Activated CD4-positive, alpha-beta memory T cell treated with anti-CD3 and anti-CD28 coated beads for 36 hours (primary cell): Measurements from ENCODE around the gene ZCWPW2. TPM values are rescaled to one million over a fixed set of nuclear protein-coding genes. Genes with fewer than 3 reads are reported as not detected.

Experiments used
- CTCF ChIA-PET: fragments of 350-600 bp; sonication (Branson Sonifier 250); formaldehyde crosslinking; loops from one replicate; lab custom pipeline; 2021; ENCODE audit warnings: antibody characterized with exemption, inconsistent platforms; lab: Charles Lee
- POLR2A ChIA-PET: fragments of 350-600 bp; sonication (Branson Sonifier 250); formaldehyde crosslinking; loops from one replicate; lab custom pipeline; 2021; ENCODE audit warnings: antibody characterized with exemption; lab: Charles Lee
- DNase-seq: peaks from one replicate; pipeline ENCODE4 v3.0.0-alpha.2; 2020
- H3K27ac Mint-ChIP-seq: one replicate; pipeline ENCODE4 v1.8.0; 2021; ENCODE audit warnings: mixed read lengths
- H3K27me3 Mint-ChIP-seq: one replicate; pipeline ENCODE4 v1.8.0; 2021; ENCODE audit warnings: mixed read lengths
- H3K36me3 Mint-ChIP-seq: one replicate; pipeline ENCODE4 v1.8.0; 2021; ENCODE audit warnings: mixed read lengths
- H3K4me1 Mint-ChIP-seq: one replicate; pipeline ENCODE4 v1.8.0; 2021; ENCODE audit warnings: low read depth, mixed read lengths
- H3K4me3 Mint-ChIP-seq: one replicate; pipeline ENCODE4 v1.8.0; 2021; ENCODE audit warnings: mild to moderate bottlenecking, mixed read lengths
- H3K9me3 Mint-ChIP-seq: one replicate; pipeline ENCODE4 v1.8.0; 2021; ENCODE audit warnings: mixed read lengths
- intact Hi-C: fragments of 100-400 bp; cut with micrococcal nuclease; formaldehyde crosslinking; loops from one replicate; pipeline ENCODE4 v1.15.1; 2023
- total RNA-seq, 2 experiments: library from RNA; stranded (reverse); gene quantifications; one replicate each; pipeline ENCODE4 v1.2.3, GENCODE V29; 2021

The ZCWPW2 gene, protein sequence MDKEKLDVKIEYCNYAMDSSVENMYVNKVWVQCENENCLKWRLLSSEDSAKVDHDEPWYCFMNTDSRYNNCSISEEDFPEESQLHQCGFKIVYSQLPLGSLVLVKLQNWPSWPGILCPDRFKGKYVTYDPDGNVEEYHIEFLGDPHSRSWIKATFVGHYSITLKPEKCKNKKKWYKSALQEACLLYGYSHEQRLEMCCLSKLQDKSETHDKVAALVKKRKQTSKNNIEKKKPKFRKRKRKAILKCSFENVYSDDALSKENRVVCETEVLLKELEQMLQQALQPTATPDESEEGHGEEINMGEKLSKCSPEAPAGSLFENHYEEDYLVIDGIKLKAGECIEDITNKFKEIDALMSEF
- under 1 TPM; 0.39 to 0.43 TPM for total RNA-seq

DNA sequence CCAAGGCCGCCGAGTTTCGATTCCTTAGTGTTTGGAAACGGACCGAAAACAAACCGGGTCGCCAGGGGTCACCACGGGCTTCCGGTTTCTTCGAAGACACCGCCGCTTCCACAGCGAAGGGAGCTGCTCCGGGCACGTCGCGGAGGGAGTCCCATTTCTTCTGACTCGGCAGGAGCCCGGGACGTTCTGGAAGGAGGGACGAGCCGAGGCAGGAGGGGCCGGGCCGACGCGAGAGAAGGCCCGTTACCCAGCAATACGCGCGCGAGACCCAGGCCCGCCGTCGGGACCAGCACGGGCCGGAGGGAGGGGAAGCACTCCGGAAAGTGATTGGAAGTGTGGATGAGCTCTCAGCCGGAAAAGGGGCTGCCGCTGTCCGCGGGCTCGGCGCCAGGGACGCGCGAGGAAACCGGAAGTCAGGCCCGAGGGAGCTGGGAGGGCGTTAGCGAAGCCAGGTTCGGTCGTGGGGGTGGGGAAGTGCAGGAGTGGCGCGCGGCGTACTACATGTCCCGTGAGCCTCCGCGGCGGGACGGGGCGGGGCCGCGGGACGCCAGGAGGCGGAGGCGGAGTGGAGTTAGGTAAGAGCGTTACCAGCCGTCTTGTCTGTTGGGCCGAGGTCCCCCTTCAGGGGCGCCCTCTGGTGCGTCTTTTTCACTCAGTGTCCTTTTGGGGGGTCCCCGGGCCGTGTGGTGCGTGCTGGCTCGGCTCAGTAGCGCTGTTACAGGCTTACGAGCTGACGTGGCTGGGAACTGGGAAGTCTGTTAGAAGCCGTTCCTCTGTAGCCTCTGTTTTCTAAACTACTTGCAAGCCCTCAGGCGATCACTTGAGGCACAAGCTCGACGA, at the start of gene ZCWPW2, which contains the start of gene AZI2:
TSS of gene ZCWPW2 (plus strand) at position 93 of the 840 bp plus-strand sequence. CDS start 64,348 bp downstream, outside the sequence.
TSS of gene AZI2 (minus strand) at position 196 of the 840 bp plus-strand sequence. CDS start 8,207 bp downstream, outside the sequence.
- Mint-ChIP-seq H3K27me3 (no peaks in the 10 kb centered on the region), H3K36me3 (peaks cover 18% of the 10 kb centered on the region), H3K4me3 (peak within 1 kb of the TSS; percentile 95), H3K9me3 (peaks cover 6% of the 10 kb centered on the region), H3K27ac (peak within 1 kb of the TSS; percentile 88), H3K4me1 (peaks cover 40% of the 10 kb centered on the region)
- POLR2A ChIA-PET = interaction anchor here (1.0 to 2.2 kb wide), 10 partner anchors 9 to 864 kb away, joined by 3 to 12 read pairs (median 4); partner anchors contain the start of genes CMC1 and SLC4A7
- DNase-seq = peak; percentile 94
- CTCF ChIA-PET = interaction anchor here (0.8 to 2.6 kb wide), 7 partner anchors 10 to 668 kb away, joined by 3 to 23 read pairs (median 5); partner anchors contain the start of gene EOMES
- intact Hi-C loops = loop anchor here (1.0 to 10.0 kb wide), 6 partner anchors 23 to 994 kb away; partner anchors contain the start of genes CMC1 and SLC4A7

DNA sequence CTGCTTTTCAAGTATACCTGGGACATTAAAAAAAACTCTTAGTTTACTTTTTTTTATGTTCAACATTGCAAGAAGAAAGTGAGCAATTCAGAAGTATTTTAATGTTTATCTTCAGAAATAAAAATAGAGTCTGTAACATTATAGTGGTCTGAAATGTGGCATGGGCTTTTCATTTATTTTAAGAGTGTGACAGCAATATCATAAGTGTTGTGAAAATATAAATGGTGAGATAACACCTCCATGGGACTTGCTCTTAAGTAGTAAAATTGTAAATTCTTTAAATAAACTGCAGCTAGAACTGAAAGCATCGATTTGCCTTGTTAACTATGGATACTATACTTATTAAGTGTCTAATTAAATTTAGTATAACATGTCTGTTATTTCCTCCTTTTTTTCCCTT, 48.8 kb upstream of the ZCWPW2 start:
- intact Hi-C loops = no loop called here
- no peak overlapping the region for H3K4me3 Mint-ChIP-seq
- H3K27ac Mint-ChIP-seq = no peak overlapping the region
- DNase-seq = no peak
- ChIA-PET POLR2A (no interaction called here), CTCF (interaction anchor here (1.2 kb wide), 1 partner anchor 588 kb away, joined by 3 read pairs; no protein-coding TSS in a partner anchor)
- H3K9me3 Mint-ChIP-seq = no peaks in the 10 kb centered on the region
- peaks cover 3% of the 10 kb centered on the region for H3K36me3 Mint-ChIP-seq
- no peaks in the 10 kb centered on the region for H3K27me3 Mint-ChIP-seq
- peaks cover 18% of the 10 kb centered on the region for H3K4me1 Mint-ChIP-seq

DNA sequence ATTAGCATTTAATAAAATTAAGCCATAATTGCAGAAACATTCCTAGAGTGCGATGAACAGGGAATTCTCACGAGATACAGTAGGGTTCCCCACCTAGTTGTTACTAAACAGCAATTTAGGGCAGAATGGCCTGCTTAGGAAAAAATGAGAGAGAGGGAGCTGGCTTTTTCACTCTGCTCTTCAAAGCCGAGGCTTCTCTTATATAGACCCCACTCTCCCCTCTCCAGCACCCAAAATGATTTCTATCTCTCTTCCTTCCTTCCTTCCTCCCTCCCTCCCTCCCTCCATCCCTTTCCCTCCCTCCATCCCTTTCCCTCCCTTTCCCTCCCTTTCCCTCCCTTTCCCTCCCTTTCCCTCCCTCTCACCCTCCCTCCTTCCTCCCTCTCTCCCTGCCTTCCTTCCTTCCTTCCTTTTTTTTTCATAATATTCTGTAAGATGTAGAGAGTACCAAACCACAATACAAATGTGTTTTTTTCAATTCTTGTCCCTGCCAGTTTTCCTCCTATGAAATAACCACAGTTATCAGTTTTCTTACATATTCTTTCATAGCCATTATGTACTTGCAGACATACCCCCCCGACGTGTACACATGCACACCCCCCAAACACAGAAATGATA, 48.1 kb upstream of the ZCWPW2 start:
- peaks cover 13% of the 10 kb centered on the region for H3K4me1 Mint-ChIP-seq
- CTCF ChIA-PET = no interaction called here
- no peak overlapping the region for H3K27ac Mint-ChIP-seq
- no peaks in the 10 kb centered on the region for H3K27me3 Mint-ChIP-seq
- peaks cover 3% of the 10 kb centered on the region for H3K36me3 Mint-ChIP-seq
- no peaks in the 10 kb centered on the region for H3K9me3 Mint-ChIP-seq
- POLR2A ChIA-PET = no interaction called here
- intact Hi-C loops = no loop called here
- no peak overlapping the region for H3K4me3 Mint-ChIP-seq
- DNase-seq = no peak

DNA sequence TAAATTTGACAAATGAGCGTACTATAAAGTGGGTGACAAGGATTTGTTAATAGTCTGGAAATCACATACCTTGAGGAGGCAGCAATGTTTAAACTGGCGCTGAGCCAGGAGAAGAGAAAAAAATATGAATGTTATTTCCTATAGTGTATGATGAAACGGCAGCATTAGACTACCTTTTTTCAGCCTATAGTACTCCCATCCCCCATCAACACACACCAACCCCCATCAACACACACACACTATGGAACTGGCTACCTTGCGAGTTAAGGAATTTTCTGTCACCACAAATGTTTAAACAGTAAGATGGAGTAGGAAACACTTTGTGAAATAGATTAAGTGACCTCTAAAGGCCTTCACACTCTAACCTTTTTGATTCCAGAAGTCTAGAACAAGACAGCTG, 46.8 kb upstream of the ZCWPW2 start:
- ChIA-PET POLR2A (no interaction called here), CTCF (no interaction called here)
- Mint-ChIP-seq H3K4me3 (no peak overlapping the region), H3K4me1 (peaks cover 8% of the 10 kb centered on the region), H3K27ac (no peak overlapping the region), H3K27me3 (no peaks in the 10 kb centered on the region), H3K9me3 (no peaks in the 10 kb centered on the region), H3K36me3 (peaks cover 4% of the 10 kb centered on the region)
- intact Hi-C loops = no loop called here
- DNase-seq = no peak

DNA sequence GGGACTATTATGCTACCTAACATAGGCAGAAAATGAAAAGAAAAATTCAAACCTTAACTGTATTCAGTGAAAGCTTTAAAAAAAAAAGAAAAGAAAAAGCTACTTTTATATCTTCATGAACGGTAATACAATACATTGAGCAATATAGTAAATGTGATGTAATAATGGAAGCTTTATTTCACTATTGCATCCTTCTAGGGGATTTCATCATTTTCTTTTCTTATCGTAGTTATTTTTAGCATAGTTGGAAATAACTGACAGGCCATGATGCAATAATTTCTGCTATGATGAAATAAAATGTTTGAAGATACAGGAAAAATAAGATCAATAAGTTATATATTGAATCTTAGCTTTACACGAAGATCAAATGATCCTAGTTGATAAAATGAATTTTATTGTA, 40.3 kb upstream of the ZCWPW2 start:
- Mint-ChIP-seq H3K36me3 (peaks cover 2% of the 10 kb centered on the region), H3K9me3 (no peaks in the 10 kb centered on the region), H3K27ac (no peak overlapping the region), H3K27me3 (no peaks in the 10 kb centered on the region), H3K4me1 (peaks cover 6% of the 10 kb centered on the region), H3K4me3 (no peak overlapping the region)
- intact Hi-C loops = no loop called here
- ChIA-PET CTCF (interaction anchor here (0.6 to 1.1 kb wide), 3 partner anchors 10 to 596 kb away, joined by 3 to 5 read pairs (median 3); no protein-coding TSS in a partner anchor), POLR2A (no interaction called here)
- no peak for DNase-seq

DNA sequence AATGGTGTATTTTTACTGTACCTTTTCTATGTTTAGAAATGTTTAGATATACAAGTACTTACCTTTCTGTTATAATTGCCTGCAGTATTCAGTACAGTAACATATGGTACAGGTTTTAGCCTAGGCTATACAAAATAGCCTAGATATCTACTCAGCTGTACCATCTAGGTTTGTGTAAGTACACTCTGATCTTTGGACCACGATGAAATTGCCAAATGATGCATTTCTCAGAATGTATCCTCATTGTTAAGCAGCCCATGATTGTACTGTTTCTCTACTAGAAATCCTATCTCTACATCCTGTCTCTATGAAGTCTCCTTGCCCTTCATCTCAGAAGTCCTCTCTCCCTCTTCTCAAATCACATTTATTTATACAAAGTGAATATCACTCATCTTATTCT, 32.8 kb upstream of the ZCWPW2 start:
- Mint-ChIP-seq H3K4me1 (peaks cover under 1% of the 10 kb centered on the region), H3K4me3 (no peak overlapping the region), H3K27ac (no peak overlapping the region), H3K9me3 (no peaks in the 10 kb centered on the region), H3K36me3 (no peaks in the 10 kb centered on the region), H3K27me3 (no peaks in the 10 kb centered on the region)
- intact Hi-C loops = no loop called here
- ChIA-PET POLR2A (no interaction called here), CTCF (no interaction called here)
- DNase-seq = no peak

DNA sequence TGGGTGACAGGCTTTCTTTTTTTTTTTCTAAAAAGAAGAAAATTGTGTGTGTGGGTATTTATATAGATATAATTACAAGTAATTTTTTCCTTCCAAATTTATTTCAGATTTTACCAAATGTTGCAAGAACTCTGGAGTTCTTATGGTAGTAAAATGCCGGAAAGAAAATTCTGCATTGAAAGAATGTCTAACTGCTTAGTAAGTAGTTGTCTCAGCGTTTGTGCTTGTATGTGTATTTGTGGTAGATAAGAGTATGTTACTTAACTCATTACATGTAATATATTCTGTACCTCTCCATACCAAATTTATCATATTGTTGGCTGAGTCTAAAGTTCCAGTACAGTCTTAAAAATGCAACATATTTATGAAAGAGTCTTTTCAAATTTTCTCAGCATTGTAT, 32.3 kb upstream of the ZCWPW2 start:
- no peaks in the 10 kb centered on the region for H3K9me3 Mint-ChIP-seq
- no peaks in the 10 kb centered on the region for H3K27me3 Mint-ChIP-seq
- ChIA-PET POLR2A (no interaction called here), CTCF (no interaction called here)
- H3K27ac Mint-ChIP-seq = no peak overlapping the region
- peaks cover 3% of the 10 kb centered on the region for H3K36me3 Mint-ChIP-seq
- peaks cover 6% of the 10 kb centered on the region for H3K4me1 Mint-ChIP-seq
- no peak overlapping the region for H3K4me3 Mint-ChIP-seq
- intact Hi-C loops = no loop called here
- no peak for DNase-seq

DNA sequence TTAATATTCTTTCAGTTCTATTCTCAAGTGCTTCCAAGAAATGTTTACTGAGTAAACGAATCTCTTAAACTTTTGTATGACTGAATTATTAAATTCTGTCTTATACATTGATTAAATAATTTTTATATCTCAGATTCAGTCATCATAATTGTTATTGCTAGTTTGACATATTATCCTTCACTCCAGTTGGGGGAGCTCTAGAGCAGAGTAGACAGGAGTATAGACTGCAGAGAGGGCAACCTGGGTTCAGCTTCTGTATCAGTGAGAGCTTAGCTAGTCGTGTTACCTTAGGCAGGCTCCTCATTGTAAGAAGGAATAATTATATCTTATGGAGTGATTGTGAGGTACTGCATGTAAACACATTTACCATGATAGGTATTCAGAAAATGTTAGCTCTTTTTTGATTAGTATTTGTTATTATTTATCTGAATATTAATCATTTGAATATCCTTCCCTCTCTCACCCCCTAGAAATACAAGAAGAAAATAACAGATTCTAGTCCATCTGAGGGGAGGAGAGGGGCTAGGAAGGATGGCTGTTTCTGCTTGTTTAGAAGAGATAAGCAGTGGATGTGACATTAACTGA, 31.0 kb upstream of the ZCWPW2 start:
- Mint-ChIP-seq H3K27me3 (no peaks in the 10 kb centered on the region), H3K27ac (no peak overlapping the region), H3K9me3 (no peaks in the 10 kb centered on the region), H3K4me3 (no peak overlapping the region), H3K4me1 (peaks cover 6% of the 10 kb centered on the region), H3K36me3 (peaks cover 9% of the 10 kb centered on the region)
- ChIA-PET POLR2A (no interaction called here), CTCF (interaction anchor here (0.5 to 1.2 kb wide), 17 partner anchors 9 to 608 kb away, joined by 3 to 28 read pairs (median 4); partner anchors contain the start of gene CMC1)
- DNase-seq = no peak
- intact Hi-C loops = loop anchor here (1.0 kb wide), 1 partner anchor 9 kb away; no protein-coding TSS in a partner anchor

DNA sequence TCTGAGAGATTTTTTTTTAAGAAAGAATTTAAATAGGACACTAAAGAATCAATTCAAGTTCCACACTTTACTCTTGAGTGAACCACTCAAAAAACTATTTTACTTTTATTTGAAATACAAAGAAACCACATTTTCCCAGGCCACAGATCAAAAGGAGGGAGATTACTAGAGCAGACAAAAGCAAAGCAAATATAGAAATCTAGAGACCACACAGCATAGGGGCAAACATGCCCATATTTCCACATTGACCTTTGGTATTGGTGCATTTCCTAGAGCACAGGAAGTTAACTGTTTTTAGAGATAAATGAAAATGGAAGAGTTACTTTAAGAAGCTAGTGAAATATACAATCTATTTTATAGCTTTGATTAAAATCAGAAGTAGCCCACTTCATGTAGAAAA, 27.5 kb upstream of the ZCWPW2 start:
- H3K36me3 Mint-ChIP-seq = peaks cover 22% of the 10 kb centered on the region
- H3K27ac Mint-ChIP-seq = no peak overlapping the region
- intact Hi-C loops = no loop called here
- no peaks in the 10 kb centered on the region for H3K9me3 Mint-ChIP-seq
- peaks cover 12% of the 10 kb centered on the region for H3K4me1 Mint-ChIP-seq
- ChIA-PET CTCF (interaction anchor here (1.6 to 3.2 kb wide), 2 partner anchors 15 to 609 kb away, joined by 5 to 17 read pairs; no protein-coding TSS in a partner anchor), POLR2A (no interaction called here)
- no peaks in the 10 kb centered on the region for H3K27me3 Mint-ChIP-seq
- H3K4me3 Mint-ChIP-seq = no peak overlapping the region
- DNase-seq = no peak

DNA sequence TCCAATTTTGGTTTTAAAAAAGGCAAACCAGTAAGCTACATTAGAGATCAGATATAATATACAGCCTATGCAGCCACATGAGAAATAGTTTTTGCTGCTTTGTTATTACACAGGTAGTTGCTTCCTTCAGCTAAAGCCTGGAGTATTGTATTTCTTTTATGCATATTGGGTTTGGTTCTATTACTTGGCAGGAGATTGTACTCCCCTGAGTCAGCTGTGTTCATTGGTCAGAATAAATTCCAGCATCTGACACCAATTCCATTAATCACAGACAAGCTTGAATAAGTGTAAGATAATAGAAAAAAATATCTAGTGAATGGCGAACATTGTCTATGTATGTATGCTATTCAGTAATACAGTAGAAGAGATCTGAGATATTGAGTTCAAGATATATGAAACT, 26.1 kb upstream of the ZCWPW2 start:
- intact Hi-C loops = no loop called here
- Mint-ChIP-seq H3K27me3 (no peaks in the 10 kb centered on the region), H3K4me3 (no peak overlapping the region), H3K4me1 (peaks cover 23% of the 10 kb centered on the region), H3K36me3 (peaks cover 22% of the 10 kb centered on the region), H3K27ac (no peak overlapping the region), H3K9me3 (no peaks in the 10 kb centered on the region)
- ChIA-PET CTCF (interaction anchor here (1.2 kb wide), 1 partner anchor 610 kb away, joined by 9 read pairs; no protein-coding TSS in a partner anchor), POLR2A (no interaction called here)
- no peak for DNase-seq

DNA sequence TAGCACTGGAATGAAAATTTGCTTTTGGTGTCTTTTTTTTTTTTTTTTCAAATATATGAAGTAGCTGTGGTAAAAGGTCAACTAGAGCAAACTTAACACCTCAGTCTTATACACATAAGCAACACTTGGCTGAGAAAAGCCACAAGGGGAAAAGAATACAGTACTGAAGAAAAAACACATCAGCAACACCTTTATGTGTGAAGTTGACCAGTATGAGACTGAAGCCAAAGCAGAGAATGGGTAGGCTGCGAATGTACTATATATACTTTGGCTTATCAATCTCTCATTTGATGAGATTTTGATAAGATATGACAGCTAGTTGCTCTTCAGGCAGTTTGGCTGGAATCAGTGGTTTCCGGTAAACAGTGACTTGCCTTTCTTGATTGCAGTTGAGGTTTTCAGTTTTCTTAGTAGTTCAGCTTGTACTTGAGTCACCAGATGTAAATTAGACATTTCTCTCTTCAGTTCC, 22.0 kb upstream of the ZCWPW2 start:
- Mint-ChIP-seq H3K4me1 (peaks cover 18% of the 10 kb centered on the region), H3K9me3 (no peaks in the 10 kb centered on the region), H3K36me3 (peaks cover 18% of the 10 kb centered on the region), H3K4me3 (no peak overlapping the region), H3K27ac (peak overlapping the region; percentile 62), H3K27me3 (no peaks in the 10 kb centered on the region)
- CTCF ChIA-PET = interaction anchor here (0.6 to 5.6 kb wide), 12 partner anchors 9 to 645 kb away, joined by 3 to 89 read pairs (median 4); partner anchors contain the start of genes AZI2, EOMES and ZCWPW2
- intact Hi-C loops = loop anchor here (1.0 to 5.0 kb wide), 7 partner anchors 9 to 464 kb away; partner anchors contain the start of gene CMC1
- POLR2A ChIA-PET = interaction anchor here (0.6 to 2.2 kb wide), 5 partner anchors 22 to 736 kb away, joined by 3 to 12 read pairs (median 4); partner anchors contain the start of genes AZI2, EOMES and ZCWPW2
- peak; percentile 49 for DNase-seq
